K562 (cell line): Measurements from ENCODE around the gene CBLC. TPM values are rescaled to one million over a fixed set of nuclear protein-coding genes. Genes with fewer than 3 reads are reported as not detected.

Experiments used
- ATAC-seq: fragments of 200-7000 bp; cut with Tn5 transposase; 3 replicates; pipeline ENCODE4 v1.9.1; 2020; ENCODE audit warnings: moderate library complexity
- BruUV-seq: library from RNA; stranded (reverse); fragments of 400-500 nt; replicated peaks from 2 replicates; lab custom pipeline; 2021; lab: Mats Ljungman, UMichigan
- CTCF ChIA-PET: fragments of 300-600 bp; formaldehyde crosslinking; extraction: SDS; loops from one replicate; lab custom pipeline; 2021; ENCODE audit warnings: low intra/inter-chr PET ratio; lab: Yijun Ruan, JAX
- POLR2A ChIA-PET: fragments of 300-600, 350-650 bp; sonication (Branson Sonifier 250); formaldehyde crosslinking; extraction: SDS; loops from one replicate; lab custom pipeline; 2021; ENCODE audit warnings: antibody characterized with exemption, inconsistent platforms; lab: Yijun Ruan, JAX
- DNase-seq, 4 experiments: peaks; one replicate each; pipeline versions ENCODE4 v3.0.0 to v3.0.0-alpha.2; 2011 to 2018; ENCODE audit warnings: low spot score in 3 of 4, mixed read lengths in 3 of 4; ENCODE audit errors: extremely low read depth in 1 of 4
- FAIRE-seq: peaks from 2 replicates; lab custom pipeline; 2011; peaks lifted over from hg19 to GRCh38; lab: Jason Lieb, UNC
- H2AFZ ChIP-seq: 2 replicates; pipeline ENCODE4 v1.6.0; 2011; ENCODE audit warnings: low read depth, low read length, control low read depth, inconsistent platforms
- H3K27ac ChIP-seq: fragments of 200-600 bp; 3 replicates; pipeline ENCODE4 v1.8.0; 2011; ENCODE audit warnings: low read depth, mild to moderate bottlenecking, control low read depth, inconsistent platforms, low read length, moderate library complexity, mixed read lengths; ENCODE audit errors: extremely low read depth
- H3K27me3 ChIP-seq, 2 experiments: fragments of 300-600 bp in 1 of 2; 2 replicates in 1 of 2; 3 replicates in 1 of 2; pipeline versions ENCODE4 v1.6.0 to v1.8.0; 2011; ENCODE audit warnings: inconsistent platforms in 2 of 2, low read length in 2 of 2, mild to moderate bottlenecking in 1 of 2, mixed read lengths in 1 of 2, moderate library complexity in 1 of 2; ENCODE audit not compliant: control insufficient read depth in 2 of 2, insufficient read depth in 2 of 2
- H3K36me3 ChIP-seq: fragments of 300-600 bp; 3 replicates; pipeline ENCODE4 v1.8.0; 2011; ENCODE audit warnings: mild to moderate bottlenecking, low read length, inconsistent platforms; ENCODE audit not compliant: control insufficient read depth, insufficient read depth
- H3K4me1 ChIP-seq, 2 experiments: fragments of 200-600 bp in 1 of 2; replicated peaks in 1 of 2; 2 replicates in 1 of 2; 3 replicates in 1 of 2; pipeline versions ENCODE4 v1.5.1 to v1.8.0; 2011; ENCODE audit warnings: inconsistent platforms in 2 of 2, low read length in 2 of 2, mild to moderate bottlenecking in 1 of 2, mixed read lengths in 1 of 2, moderate library complexity in 1 of 2; ENCODE audit not compliant: control insufficient read depth in 2 of 2, insufficient read depth in 2 of 2
- H3K4me2 ChIP-seq: 2 replicates; pipeline ENCODE4 v1.6.1; 2011; ENCODE audit warnings: low read length, control low read depth, inconsistent platforms, mixed read lengths; ENCODE audit not compliant: insufficient read depth
- H3K4me3 ChIP-seq: fragments of 200-600 bp; sonication (generic), shearing (Covaris generic); 2 replicates; pipeline ENCODE4 v1.5.1; 2016; ENCODE audit warnings: control low read depth, inconsistent platforms
- H3K79me2 ChIP-seq: fragments of 200-600 bp; 3 replicates; pipeline ENCODE4 v1.8.0; 2011; ENCODE audit warnings: low read length, inconsistent platforms; ENCODE audit not compliant: control insufficient read depth, insufficient read depth
- H3K9ac ChIP-seq, 2 experiments: 2 replicates each; pipeline versions ENCODE4 v1.6.0 to v1.6.1; 2011; ENCODE audit warnings: low read depth in 2 of 2, low read length in 2 of 2, control low read depth in 1 of 2, inconsistent platforms in 1 of 2, mild to moderate bottlenecking in 1 of 2, mixed read lengths in 1 of 2; ENCODE audit not compliant: insufficient read depth in 1 of 2
- H3K9me1 ChIP-seq: one replicate; pipeline ENCODE4 v1.6.0; 2011; ENCODE audit warnings: inconsistent platforms, mild to moderate bottlenecking, low read length, moderate library complexity; ENCODE audit not compliant: control insufficient read depth, insufficient read depth
- H3K9me3 ChIP-seq: replicated peaks from 2 replicates; pipeline ENCODE4 v1.5.1; 2011; ENCODE audit warnings: low read depth, low read length, inconsistent platforms; ENCODE audit not compliant: control insufficient read depth, insufficient read depth
- H4K20me1 ChIP-seq: replicated peaks from 2 replicates; pipeline ENCODE4 v1.6.1; 2011; ENCODE audit warnings: low read length, inconsistent platforms, mixed read lengths; ENCODE audit not compliant: control insufficient read depth, insufficient read depth
- COPS2 ChIP-seq: fragments of 450-650 bp; conservative IDR thresholded peaks from 2 replicates; pipeline ENCODE4 v1.6.1; 2016; ENCODE audit warnings: mild to moderate bottlenecking, moderate library complexity
- KDM1A ChIP-seq, 2 experiments: fragments of 450-650 bp; IDR thresholded peaks; 2 replicates each; pipeline ENCODE4 v1.6.1; 2016; ENCODE audit warnings: mild to moderate bottlenecking in 2 of 2
- LCOR ChIP-seq: sonication (generic); formaldehyde crosslinking; IDR thresholded peaks from 2 replicates; pipeline ENCODE4 v1.8.0; 2022; ENCODE audit warnings: mild to moderate bottlenecking, missing genetic modification reagents
- MYC ChIP-seq, 2 experiments: fragments of 250-450 bp in 1 of 2; sonication (Bioruptor Pico) in 1 of 2; IDR thresholded peaks; 2 replicates each; pipeline versions ENCODE4 v1.5.1 to v1.6.1; 2012 to 2021; ENCODE audit warnings: low read depth in 2 of 2, borderline replicate concordance in 1 of 2, improper control_type of control experiment in 1 of 2, low read length in 1 of 2, mild to moderate bottlenecking in 1 of 2, moderate library complexity in 1 of 2
- SMARCE1 ChIP-seq: fragments of 450-650 bp; IDR thresholded peaks from 2 replicates; pipeline ENCODE4 v1.7.1; 2016; ENCODE audit warnings: mild to moderate bottlenecking
- SRSF3 ChIP-seq: fragments of 200-400 bp; formaldehyde crosslinking; IDR thresholded peaks from 2 replicates; pipeline ENCODE4 v1.6.1; 2016; ENCODE audit warnings: mild to moderate bottlenecking, low read length, moderate library complexity; ENCODE audit not compliant: insufficient read depth
- TAF1 ChIP-seq: IDR thresholded peaks from 2 replicates; pipeline ENCODE4 v1.6.1; 2011; ENCODE audit warnings: mild to moderate bottlenecking, low read length, moderate library complexity; ENCODE audit not compliant: insufficient read depth, control insufficient read depth, severe bottlenecking; ENCODE audit errors: extremely low read depth
- TOE1 ChIP-seq, 2 experiments: fragments of 450-650 bp in 1 of 2; sonication (generic) in 1 of 2; formaldehyde crosslinking in 1 of 2; IDR thresholded peaks; 2 replicates each; pipeline versions ENCODE4 v1.7.1 to v1.8.0; 2016 to 2022; ENCODE audit warnings: borderline replicate concordance in 2 of 2, mild to moderate bottlenecking in 2 of 2, antibody characterized with exemption in 1 of 2, inconsistent platforms in 1 of 2, low read depth in 1 of 2, missing genetic modification reagents in 1 of 2, moderate library complexity in 1 of 2
- TRIM24 ChIP-seq, 2 experiments: fragments of 450-650 bp; IDR thresholded peaks; 2 replicates each; pipeline ENCODE4 v1.6.1; 2016
- ZBTB26 ChIP-seq: fragments of 450-650 bp; formaldehyde crosslinking; IDR thresholded peaks from 2 replicates; pipeline ENCODE4 v1.4.0; 2022; ENCODE audit warnings: missing genetic modification characterization
- ZNF511 ChIP-seq: sonication (generic); formaldehyde crosslinking; IDR thresholded peaks from 2 replicates; pipeline ENCODE4 v1.8.0; 2022; ENCODE audit warnings: mild to moderate bottlenecking, missing genetic modification reagents
- ZZZ3 ChIP-seq: fragments of 450-650 bp; IDR thresholded peaks from 2 replicates; pipeline ENCODE4 v1.6.1; 2016; ENCODE audit warnings: antibody characterized with exemption, mild to moderate bottlenecking, moderate library complexity
- WGBS: fragments of 100-300 bp; shearing (Covaris generic); methylation state at CpG from one replicate; pipeline ENCODE4 v1.1.6; 2016; ENCODE audit warnings: low coverage, mixed read lengths; ENCODE audit not compliant: insufficient coverage; ENCODE audit errors: missing lambda C conversion rate; 5-methylcytosine and 5-hydroxymethylcytosine counted together
- in situ Hi-C: fragments of 300-500 bp; cut with MboI; formaldehyde crosslinking; loops from 4 replicates; pipeline ENCODE4 v1.15.0; 2018; ENCODE audit warnings: inconsistent platforms, mixed read lengths
- intact Hi-C: fragments of 100-400 bp; cut with micrococcal nuclease; formaldehyde crosslinking; loops from 2 replicates; pipeline ENCODE4 v1.14.2; 2022
- polyA plus RNA-seq, 8 experiments: library from polyadenylated mRNA; depleted of rRNA in 4 of 8; stranded (reverse) in 5 of 8; unstranded in 3 of 8; fragments of >200 nt; fragmentation: Nextera tagmentation in 2 of 8; fragmentation: Illumina TruSeq in 1 of 8; extraction: Ambion mirVana in 2 of 8; extraction: Trizol in 1 of 8; gene quantifications; 2 replicates each; pipeline versions ENCODE4 v1.2.1 to v1.2.3, GENCODE V29; 2011 to 2014; ENCODE audit warnings: inconsistent platforms in 1 of 8, missing spikeins in 1 of 8
- total RNA-seq, 7 experiments: library from RNA; depleted of rRNA in 6 of 7; stranded (reverse); fragments of >200 nt in 6 of 7; fragmentation: Illumina TruSeq in 2 of 7; extraction: Trizol in 2 of 7; gene quantifications; 2 replicates each; pipeline versions ENCODE4 v1.2.1 to v1.2.3, GENCODE V29; 2011 to 2021; ENCODE audit warnings: low replicate concordance in 1 of 7
- TF ChIP-seq, protein P1 (sequence below): IDR thresholded peaks from 2 replicates; pipeline ENCODE4 v1.6.1; 2016; ENCODE audit warnings: missing genetic modification characterization, missing compliant biosample characterization

The CBLC gene
- total and polyA plus RNA-seq, 9 of the 15 experiments (the other 6 are each of a cell fraction or from before 2014, with no cell fraction given): 0.09 TPM; not detected in 8

GRCh38 chr19:44848036-44848811 lies 70.5 kb downstream of the CBLC start:
- H3K27ac ChIP-seq: peak overlapping the region; percentile 97
- BruUV-seq: no TSS peak
- WGBS: 7% methylated on average over 15 of the region's 19 CpGs
- no peaks in the 10 kb centered on the region for H3K27me3 ChIP-seq
- ATAC-seq (no peak), FAIRE-seq (peak; percentile 32), DNase-seq (peak in 1 of 4 experiments; percentile 41)
- ChIA-PET POLR2A (interaction anchor here (0.6 to 1.6 kb wide), 10 partner anchors 9 to 221 kb away, joined by 3 to 7 read pairs (median 4); partner anchors contain the start of gene TOMM40), CTCF (no interaction called here)
- H3K4me3 ChIP-seq: peak overlapping the region; percentile 92
- H3K79me2 ChIP-seq: peaks cover 68% of the 10 kb centered on the region
- H3K9me3 ChIP-seq: no peaks in the 10 kb centered on the region
- in situ Hi-C loops: no loop called here
- intact Hi-C loops: loop anchor here (5.0 kb wide), 1 partner anchor 276 kb away; no protein-coding TSS in a partner anchor
- H3K36me3 ChIP-seq: peaks cover 5% of the 10 kb centered on the region; the same call in 1 of the 3 replicates
- peak overlapping the region; percentile 93 for H3K4me2 ChIP-seq
- peaks cover 12% of the 10 kb centered on the region for H3K9me1 ChIP-seq
- H3K4me1 ChIP-seq: peaks cover 41 to 79% of the 10 kb centered on the region in 2 experiments
- H3K9ac ChIP-seq: peak overlapping the region; percentile 93 to 97
- no peak overlapping the region for H2AFZ ChIP-seq
- peaks cover 28% of the 10 kb centered on the region for H4K20me1 ChIP-seq
- TF ChIP-seq COPS2: no peak
- TF ChIP-seq SMARCE1: no peak
- 0 out of 4 replicates have a peak, but pooled peaks of 1 of the 2 experiments have one; percentile 7 for TF ChIP-seq TRIM24 (IDR thresholded peaks at IDR 0.05)
- 0 out of 2 replicates have a peak, but pooled peaks have one; percentile 60 for TF ChIP-seq LCOR (CRISPR knock-in tag)
- peak; percentile 28; the same call in 1 of the 2 replicates for TF ChIP-seq MYC (IDR thresholded peaks at IDR 0.05; ENCODE audit: low read depth, low read length)
- TF ChIP-seq MYC (CRISPR knock-in tag; IDR thresholded peaks at IDR 0.05; ENCODE audit: borderline replicate concordance, low read depth): no peak
- no peak for TF ChIP-seq TAF1
- TF ChIP-seq TOE1 (IDR thresholded peaks at IDR 0.05; ENCODE audit: borderline replicate concordance): no peak
- TF ChIP-seq TOE1 (CRISPR knock-in tag; IDR thresholded peaks at IDR 0.05; ENCODE audit: borderline replicate concordance, low read depth): no peak
- peak in 1 of 2 experiments; percentile 41; a peak in 1 of 4 replicates for TF ChIP-seq KDM1A (IDR thresholded peaks at IDR 0.05)
- TF ChIP-seq, protein P1, sequence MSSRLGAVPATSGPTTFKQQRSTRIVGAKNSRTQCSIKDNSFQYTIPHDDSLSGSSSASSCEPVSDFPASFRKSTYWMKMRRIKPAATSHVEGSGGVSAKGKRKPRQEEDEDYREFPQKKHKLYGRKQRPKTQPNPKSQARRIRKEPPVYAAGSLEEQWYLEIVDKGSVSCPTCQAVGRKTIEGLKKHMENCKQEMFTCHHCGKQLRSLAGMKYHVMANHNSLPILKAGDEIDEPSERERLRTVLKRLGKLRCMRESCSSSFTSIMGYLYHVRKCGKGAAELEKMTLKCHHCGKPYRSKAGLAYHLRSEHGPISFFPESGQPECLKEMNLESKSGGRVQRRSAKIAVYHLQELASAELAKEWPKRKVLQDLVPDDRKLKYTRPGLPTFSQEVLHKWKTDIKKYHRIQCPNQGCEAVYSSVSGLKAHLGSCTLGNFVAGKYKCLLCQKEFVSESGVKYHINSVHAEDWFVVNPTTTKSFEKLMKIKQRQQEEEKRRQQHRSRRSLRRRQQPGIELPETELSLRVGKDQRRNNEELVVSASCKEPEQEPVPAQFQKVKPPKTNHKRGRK (tag): peak; percentile 70
- TF ChIP-seq ZNF511 (CRISPR knock-in tag): 0 out of 2 replicates have a peak, but pooled peaks have one; percentile 4
- no peak for TF ChIP-seq ZZZ3
- peak; percentile 69; the same call in 1 of the 2 replicates for TF ChIP-seq ZBTB26 (CRISPR knock-in tag)
- no peak for TF ChIP-seq SRSF3
